HG03439 (cell line): Measurements from ENCODE around the gene GPD1L.
A peak's percentile ranks its signal among the peaks of the same experiment; 100 is the strongest.

ENCODE experiments used
- ATAC-seq: cut with Tn5 transposase; IDR thresholded peaks from one replicate; pipeline ENCODE4 v1.9.1; 2021; ENCODE audit warnings: mild to moderate bottlenecking, moderate library complexity; ENCODE audit not compliant: unreplicated experiment

GPD1L gene

GRCh38 chr3:32132706-32133105, 26.3 kb downstream of the GPD1L start:
- ATAC-seq = no peak

DNA sequence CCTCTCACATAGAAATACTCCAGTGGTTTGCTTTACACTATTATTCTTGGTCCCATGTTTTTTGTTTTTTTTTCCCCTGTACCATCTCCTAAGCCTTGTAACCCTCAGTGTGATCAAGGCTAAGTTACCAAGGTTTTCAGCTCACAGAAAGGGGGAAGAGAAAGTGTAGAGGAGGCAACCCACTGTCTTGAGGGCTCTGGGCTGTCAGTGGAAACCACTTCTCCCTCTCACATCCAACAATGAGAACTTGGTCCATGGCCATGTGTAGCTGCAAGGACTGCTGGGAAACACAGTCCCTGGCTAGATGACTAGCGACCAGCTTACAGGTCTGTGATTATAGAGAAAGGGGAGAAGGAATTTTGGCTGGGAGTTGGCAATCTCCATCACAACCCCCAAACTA, 30.3 kb downstream of the GPD1L start:
- no peak for ATAC-seq

- no peak for ATAC-seq
Observed at GRCh38 chr3:32137870-32138269, 31.4 kb downstream of the GPD1L start.

DNA sequence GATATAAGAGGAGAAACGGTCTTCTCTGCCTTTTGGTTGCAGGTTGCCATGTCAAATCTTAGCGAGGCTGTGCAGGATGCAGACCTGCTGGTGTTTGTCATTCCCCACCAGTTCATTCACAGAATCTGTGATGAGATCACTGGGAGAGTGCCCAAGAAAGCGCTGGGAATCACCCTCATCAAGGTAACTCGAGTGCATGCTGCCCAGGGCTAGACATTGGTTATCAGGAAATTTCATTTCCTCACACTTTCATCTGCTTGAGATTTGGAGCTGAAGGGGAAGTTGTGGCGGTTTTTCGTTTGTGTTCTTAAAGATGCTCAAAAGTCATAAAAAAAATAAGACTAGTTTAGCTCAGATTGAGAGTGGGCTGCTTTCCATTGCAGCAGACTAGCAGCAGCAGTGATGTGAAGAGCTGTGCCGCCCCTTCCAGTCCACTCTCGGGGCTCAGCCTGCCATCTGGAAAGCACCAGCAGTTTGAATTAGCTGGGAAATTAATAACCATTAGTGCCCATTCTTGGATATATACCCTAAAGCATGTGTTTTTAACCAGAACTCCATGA, 32.2 kb downstream of the GPD1L start:
- ATAC-seq = no peak

GRCh38 chr3:32140943-32141342, 34.5 kb downstream of the GPD1L start:
- no peak for ATAC-seq

DNA sequence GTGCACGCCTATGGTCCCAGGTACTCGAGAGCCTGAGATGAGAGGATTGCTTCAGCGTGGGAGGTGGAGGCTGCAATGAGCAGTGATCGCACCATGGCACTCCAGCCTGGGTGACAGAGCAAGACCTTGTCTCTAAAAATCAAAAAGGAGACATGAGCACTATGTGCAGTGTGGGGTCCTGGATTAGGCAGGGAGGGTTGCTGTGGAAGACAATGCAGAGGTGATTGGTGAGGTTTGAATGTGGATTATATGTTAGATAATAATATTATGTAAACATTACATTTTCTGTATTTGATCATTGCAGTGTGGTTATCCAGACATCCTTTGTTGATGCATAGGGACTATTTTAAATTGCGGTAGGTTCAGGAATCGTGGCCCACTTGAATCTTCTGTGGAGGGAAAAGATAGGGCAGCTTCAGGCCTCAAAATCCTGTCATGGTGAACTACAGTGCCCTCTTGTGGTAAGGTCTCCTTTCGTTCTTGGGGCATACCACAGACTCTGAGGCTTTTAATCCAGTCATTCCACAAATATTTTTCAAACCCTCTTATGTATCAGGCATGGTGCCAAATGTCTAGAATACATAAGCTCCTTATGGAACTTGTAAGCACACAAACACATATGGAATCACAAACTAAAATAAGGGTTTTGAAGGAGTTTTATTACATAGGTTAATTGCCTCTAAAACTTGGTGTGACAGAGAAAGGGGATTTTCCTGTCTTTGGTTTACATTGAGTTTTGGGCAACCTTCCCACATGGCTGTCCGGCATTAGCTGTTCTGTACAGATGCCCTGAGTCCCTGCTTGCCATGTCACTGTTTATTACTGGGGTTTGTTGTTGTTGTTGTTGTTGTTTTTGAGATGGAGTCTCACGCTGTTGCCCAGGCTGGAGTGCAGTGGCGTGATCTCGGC, 37.7 kb downstream of the GPD1L start:
- no peak for ATAC-seq

GRCh38 chr3:32146746-32147211, 40.4 kb downstream of the GPD1L start:
- ATAC-seq = no peak

- no peak for ATAC-seq
Observed at GRCh38 chr3:32147509-32147908, 41.1 kb downstream of the GPD1L start.

DNA sequence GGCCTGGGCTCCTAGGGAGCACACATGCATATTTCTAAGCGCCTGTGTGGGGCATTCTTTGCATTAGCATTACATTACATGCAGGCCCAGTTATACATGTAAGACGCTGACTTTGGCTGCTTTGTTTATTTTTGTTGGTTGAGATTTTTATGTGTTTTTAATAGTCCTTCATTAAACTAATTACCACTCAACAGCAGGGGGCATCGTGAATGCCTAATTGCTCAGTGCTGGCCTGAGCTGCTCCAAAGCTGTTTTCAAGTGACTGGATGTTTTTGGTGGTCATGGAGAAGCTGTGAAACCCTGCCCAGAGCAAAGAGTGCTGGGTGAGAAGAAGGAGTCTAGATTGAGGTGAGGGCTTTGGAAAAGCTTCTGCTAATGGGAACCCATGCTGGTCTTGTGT, 41.5 kb downstream of the GPD1L start:
- ATAC-seq = no peak

DNA sequence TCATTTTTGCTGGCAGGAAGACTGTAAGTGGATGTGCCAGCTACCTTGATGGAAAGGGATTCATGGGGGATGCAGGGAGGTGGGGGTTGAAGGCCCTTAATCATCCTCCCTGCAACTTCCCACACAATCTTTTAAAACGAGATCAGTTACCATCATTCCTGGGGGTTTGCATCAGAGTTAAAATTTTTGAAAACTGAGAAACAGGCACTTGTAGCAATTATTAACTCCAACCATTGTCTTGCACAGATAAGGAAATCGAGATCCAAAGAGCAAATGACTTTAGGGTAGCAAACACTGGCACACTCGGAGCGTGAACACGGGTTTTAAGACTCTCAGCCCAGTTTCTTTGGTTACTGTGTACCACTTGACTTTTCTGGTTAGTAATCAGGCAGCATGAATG, 41.9 kb downstream of the GPD1L start:
- no peak for ATAC-seq

GRCh38 chr3:32153414-32154204, 47.2 kb downstream of the GPD1L start:
- ATAC-seq = no peak

DNA sequence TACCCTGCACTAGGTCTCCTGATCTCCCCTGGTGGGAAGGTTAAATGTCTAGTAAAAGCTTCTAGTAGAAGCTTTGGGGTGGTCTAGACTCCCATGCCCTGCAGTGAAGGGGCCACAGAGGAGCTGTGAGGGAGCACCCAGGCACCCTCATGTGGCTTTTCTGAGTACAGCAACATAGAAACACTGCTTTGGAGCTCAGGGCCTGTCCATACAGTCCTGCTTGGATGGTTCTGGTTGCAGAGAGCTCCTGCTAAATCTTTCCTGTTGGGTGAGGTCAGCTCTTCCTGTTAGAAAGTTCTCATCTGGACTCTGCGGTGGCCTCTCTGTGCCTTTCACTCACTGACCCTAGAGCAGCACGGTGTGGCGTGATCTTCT, 47.8 kb downstream of the GPD1L start:
- no peak for ATAC-seq

GRCh38 chr3:32155117-32155516, 48.7 kb downstream of the GPD1L start:
- no peak for ATAC-seq

- ATAC-seq = no peak
Observed at GRCh38 chr3:32157600-32158264, 51.3 kb downstream of the GPD1L start.

DNA sequence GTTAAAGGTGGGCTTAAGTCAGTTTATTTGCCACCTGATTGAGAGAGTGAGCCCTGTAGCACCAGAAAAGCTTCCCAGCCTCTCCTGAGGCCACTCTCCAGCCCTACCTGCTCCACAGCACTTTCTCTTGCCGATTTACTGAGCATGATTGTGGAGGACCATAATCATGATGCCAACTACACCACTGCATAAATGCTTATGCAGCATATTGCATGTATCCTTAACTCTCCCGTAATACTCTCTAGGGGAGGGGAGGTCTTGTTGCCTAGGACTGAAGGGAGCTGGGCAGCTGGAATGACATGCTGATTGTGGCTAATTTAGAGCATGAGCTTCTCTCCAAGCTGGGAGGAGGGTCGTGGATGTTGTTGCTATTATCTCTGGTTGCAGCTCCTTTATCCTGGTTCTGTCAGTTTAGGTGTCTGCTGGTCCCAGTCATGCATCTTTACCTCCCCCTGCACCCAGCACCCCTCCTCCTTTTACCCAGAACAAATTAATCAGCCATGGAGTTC, 54.3 kb downstream of the GPD1L start:
- no peak for ATAC-seq

GRCh38 chr3:32165442-32165841, 59.0 kb downstream of the GPD1L start:
- ATAC-seq = no peak

DNA sequence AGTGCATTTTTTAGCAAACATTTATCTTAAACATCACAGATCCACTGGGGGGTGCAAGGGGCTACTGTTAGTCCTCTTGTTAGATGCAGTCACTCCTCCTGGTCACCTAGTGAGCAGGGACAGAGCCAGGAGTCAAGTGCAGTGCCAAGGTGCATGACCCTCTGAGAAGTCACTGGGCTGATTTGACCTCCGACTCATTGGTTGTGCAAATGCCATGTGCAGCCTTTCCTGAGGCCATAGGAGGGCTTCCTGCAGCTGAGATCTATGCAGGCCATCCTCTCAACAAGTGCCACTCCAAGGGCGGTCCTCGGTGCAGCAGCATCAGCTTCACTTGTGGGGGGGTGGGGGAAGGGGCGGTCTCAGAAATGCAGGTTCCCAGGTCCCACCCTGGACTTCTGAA, 60.2 kb downstream of the GPD1L start:
- ATAC-seq = no peak

- ATAC-seq = no peak
Observed at GRCh38 chr3:32172420-32172819, 66.0 kb downstream of the GPD1L start.

DNA sequence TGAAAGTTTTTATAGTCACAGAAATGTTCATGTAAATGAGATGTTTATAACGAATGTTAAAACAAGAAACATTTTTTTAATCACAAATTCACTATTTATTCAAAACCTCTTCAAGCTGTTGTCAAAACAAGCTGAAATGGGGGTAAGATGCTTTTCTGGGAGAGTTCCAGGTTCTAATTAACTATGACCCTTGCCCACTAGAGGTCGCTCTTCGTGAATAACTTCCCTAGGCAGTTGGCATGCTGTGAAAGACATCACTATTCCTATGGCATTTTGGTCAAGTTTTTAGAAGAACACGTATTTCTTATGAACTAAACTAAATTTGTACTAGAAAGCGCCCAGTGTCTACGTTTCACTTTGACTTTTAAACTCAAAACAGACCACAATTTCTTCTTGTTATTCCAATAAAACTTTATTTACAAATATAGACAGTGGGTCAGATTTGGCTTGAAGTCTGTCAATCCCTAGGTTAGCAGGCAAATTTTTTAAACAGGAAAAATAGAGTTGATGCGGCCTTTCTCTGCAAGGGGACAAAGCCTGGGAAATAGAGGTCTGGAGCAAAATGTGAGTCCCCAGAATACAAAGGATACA, 69.3 kb downstream of the GPD1L start:
- no peak for ATAC-seq

DNA sequence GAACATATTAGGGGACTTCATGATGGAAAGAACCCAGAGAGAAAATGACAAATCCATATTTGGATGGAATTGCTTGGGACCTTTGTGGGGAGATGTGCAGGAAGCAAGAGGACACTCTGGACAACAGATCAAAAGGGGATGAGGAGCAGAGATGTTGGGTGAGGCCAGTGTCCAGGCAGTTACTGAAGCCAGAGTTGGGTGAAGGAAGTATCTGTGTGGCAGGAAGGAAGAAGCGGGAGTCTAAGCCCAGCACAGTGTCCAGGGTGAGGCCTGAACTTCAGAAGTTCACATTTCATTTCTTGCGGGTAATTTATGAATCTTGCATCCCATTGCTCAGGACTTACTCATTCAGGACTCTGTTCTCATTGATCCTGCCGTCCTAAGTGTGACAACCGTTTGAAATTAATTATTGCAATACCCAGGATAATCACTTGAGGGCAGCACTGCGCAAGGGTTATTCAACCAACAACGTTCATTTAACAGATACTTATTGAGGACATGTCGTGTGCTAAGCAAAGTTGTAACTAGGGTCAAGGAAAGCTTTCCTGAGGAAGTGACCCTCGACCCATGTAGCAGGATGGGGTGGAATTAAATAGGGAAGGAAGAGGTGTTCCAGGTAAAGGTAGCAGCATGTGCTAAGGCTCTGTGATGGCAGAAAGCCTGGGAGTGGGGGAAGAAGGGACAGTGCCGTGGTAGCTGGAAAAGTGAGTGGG, 70.7 kb downstream of the GPD1L start:
- peak; percentile 66 for ATAC-seq
